Activated naive CD8-positive, alpha-beta T cell treated with anti-CD3 and anti-CD28 coated beads, Interleukin-2, amount 50 U/mL, for 24 hours (primary cell): ENCODE data around the gene PLAC1.

Experiments used
- ATAC-seq: fragments of 150-1000 bp; cut with Tn5 transposase; one replicate; pipeline ENCODE4 v1.10.0; 2021
- DNase-seq: peaks from one replicate; pipeline ENCODE4 v3.0.0; 2021
- H3K27ac Mint-ChIP-seq: one replicate; pipeline ENCODE4 v1.8.0; 2021; ENCODE audit warnings: mild to moderate bottlenecking, mixed read lengths
- H3K27me3 Mint-ChIP-seq: one replicate; pipeline ENCODE4 v1.8.0; 2021; ENCODE audit warnings: mixed read lengths
- H3K36me3 Mint-ChIP-seq: one replicate; pipeline ENCODE4 v1.8.0; 2021; ENCODE audit warnings: low read depth, mixed read lengths
- H3K4me1 Mint-ChIP-seq: one replicate; pipeline ENCODE4 v1.8.0; 2021; ENCODE audit warnings: mixed read lengths
- H3K4me3 Mint-ChIP-seq: one replicate; pipeline ENCODE4 v1.8.0; 2021; ENCODE audit warnings: mild to moderate bottlenecking, moderate library complexity, mixed read lengths
- H3K9me3 Mint-ChIP-seq: one replicate; pipeline ENCODE4 v1.8.0; 2021; ENCODE audit warnings: mixed read lengths

Gene PLAC1

DNA sequence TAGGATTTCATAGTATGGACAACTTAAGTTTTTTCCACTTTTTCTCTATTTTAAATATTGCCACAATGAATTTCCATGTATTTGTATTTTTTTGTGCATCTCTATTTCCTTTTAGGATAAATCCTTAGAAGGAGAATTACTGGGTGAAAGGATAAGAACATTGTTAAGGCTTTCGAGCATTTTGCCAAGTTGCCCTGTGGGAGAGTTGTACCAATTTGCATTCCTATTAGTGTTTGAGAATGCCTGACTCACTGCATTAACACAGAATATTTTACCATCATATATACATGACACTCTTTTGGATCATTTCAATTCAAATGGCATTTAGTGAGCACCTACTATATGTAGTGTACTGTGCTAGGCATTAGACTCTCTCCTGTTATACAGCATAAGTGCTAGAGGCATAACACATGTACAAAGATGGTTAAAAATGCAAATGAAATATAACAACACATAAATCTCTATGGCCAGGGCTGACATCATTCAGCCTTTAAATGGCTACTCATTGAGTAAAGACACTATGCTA is 57.0 kb downstream of the PLAC1 start:
- no peak overlapping the region for H3K4me3 Mint-ChIP-seq
- no peaks in the 10 kb centered on the region for H3K36me3 Mint-ChIP-seq
- no peak overlapping the region for H3K27ac Mint-ChIP-seq
- no peak for DNase-seq
- H3K4me1 Mint-ChIP-seq = peaks cover 29% of the 10 kb centered on the region
- ATAC-seq = no peak
- peaks cover 6% of the 10 kb centered on the region for H3K9me3 Mint-ChIP-seq
- H3K27me3 Mint-ChIP-seq = peaks cover 17% of the 10 kb centered on the region

DNA sequence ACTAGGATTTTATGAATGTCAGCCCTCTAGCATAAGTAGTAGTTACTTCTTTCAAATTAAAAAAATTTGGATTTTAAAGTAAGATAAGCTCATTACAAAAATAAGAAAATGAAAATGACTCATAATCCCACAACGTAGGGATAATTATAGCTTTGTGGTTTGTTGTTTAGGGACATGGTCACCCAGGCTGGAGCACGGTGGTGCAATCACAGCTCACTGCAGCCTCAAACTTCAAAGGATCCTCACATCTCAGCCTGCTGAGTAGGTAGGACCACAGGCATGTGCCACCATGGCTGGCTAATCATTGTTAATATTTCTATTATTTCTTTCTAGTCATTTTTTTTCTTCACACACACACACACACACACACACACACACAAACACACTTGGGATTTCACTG is 57.6 kb downstream of the PLAC1 start:
- Mint-ChIP-seq H3K4me3 (no peak overlapping the region), H3K27ac (no peak overlapping the region), H3K4me1 (peaks cover 29% of the 10 kb centered on the region), H3K27me3 (peaks cover 17% of the 10 kb centered on the region), H3K9me3 (peaks cover 6% of the 10 kb centered on the region), H3K36me3 (no peaks in the 10 kb centered on the region)
- ATAC-seq (no peak), DNase-seq (no peak)

DNA sequence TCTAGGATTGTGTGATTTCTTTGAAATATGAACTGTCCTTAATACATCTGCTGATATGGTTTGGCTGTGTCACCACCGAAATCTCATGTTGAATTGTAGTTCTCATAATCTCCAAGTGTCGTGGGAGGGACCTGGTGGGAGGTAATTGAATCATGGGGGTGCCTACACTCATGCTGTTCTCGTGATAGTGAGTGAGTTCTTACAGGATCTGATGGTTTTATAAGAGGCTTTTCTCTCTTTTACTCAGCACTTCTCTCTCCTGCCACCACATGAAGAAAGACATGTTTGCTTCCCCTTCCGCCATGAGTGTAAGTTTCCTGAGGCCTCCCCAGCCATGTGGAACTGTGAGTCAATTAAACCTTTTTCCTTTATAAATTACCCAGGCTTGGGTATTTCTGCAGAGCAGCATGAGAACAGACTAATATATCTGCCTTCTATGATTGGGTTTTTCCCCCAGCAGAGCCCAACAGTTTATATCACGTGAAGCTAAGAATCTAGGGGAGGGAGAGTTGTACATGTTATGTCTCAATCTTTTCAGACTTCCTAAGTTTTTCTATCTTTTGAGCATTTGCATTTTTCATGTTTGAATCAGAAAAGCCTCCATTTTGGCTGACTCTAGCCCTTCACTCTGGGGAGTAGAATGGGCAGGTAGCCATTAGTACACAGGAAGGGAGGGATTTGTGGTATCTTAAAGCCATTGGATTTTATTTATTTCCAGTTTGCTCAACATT is 58.9 kb downstream of the PLAC1 start:
- peaks cover 24% of the 10 kb centered on the region for H3K27me3 Mint-ChIP-seq
- H3K36me3 Mint-ChIP-seq = no peaks in the 10 kb centered on the region
- DNase-seq (peak; percentile 12), ATAC-seq (peak; percentile 87)
- H3K27ac Mint-ChIP-seq = peak overlapping the region; percentile 85
- H3K4me3 Mint-ChIP-seq = peak overlapping the region; percentile 14
- peaks cover 27% of the 10 kb centered on the region for H3K4me1 Mint-ChIP-seq
- H3K9me3 Mint-ChIP-seq = peaks cover 6% of the 10 kb centered on the region

DNA sequence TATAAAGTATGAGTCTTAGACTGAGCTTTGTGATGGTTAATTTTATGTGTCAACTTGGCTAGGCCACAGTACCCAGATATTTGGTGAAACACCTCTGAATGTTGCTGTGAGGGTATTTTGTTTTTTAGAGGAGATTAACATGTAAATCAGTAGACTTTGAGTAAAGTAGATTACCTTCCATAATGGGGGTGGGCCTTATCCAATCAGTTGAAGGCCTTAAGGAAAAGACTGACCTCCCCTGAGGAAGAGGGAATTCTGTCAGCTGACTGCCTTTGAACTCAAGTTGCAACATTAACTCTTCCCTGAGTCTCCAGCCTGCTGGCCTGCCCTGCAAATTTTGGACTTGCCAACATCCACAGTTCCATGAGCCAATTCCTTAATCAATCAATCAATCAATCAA is 66.0 kb downstream of the PLAC1 start:
- DNase-seq = no peak
- Mint-ChIP-seq H3K27me3 (peaks cover 33% of the 10 kb centered on the region), H3K36me3 (no peaks in the 10 kb centered on the region), H3K9me3 (no peaks in the 10 kb centered on the region), H3K4me3 (no peak overlapping the region), H3K4me1 (no peaks in the 10 kb centered on the region), H3K27ac (no peak overlapping the region)
- no peak for ATAC-seq

DNA sequence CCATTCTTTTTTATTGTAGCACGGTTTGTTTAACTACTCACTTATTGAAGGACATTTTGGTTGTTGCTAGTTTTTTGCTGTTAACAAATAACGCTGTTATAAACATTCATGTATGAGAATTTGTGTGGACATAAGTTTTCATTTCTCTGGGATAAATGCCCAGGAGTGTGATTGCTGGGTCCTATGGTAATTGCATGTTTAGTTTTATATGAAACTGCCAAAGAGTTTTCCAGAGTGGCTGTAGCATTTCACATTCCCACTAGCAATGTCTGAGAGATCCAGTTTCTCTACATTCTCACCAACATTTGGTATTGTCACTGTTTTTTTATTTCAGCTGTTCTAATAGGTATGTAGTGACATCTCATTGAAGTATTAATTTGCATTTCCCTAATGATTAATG is 66.8 kb downstream of the PLAC1 start:
- ATAC-seq = no peak
- no peaks in the 10 kb centered on the region for H3K9me3 Mint-ChIP-seq
- no peak for DNase-seq

DNA sequence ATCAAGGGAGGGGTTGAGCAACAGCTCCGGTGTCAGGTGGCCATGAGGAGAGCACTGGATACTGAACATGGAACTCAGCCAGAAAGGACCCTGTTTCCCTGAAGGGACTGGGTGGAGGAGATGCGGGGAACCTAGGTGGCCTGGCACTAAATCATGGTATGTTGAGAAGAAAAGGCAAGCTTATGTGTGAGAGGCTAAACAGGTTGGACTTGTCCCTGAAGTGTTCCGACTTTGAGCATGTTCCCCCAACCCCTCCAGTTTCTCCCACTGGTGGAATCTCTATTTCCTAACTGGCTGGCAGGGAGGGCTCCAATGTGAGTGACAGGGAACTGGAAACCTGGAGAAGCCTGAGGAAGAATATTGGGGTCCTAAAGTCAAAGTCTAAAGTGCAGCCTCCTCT is 69.5 kb downstream of the PLAC1 start:
- Mint-ChIP-seq H3K27me3 (peaks cover 17% of the 10 kb centered on the region), H3K9me3 (no peaks in the 10 kb centered on the region), H3K27ac (no peak overlapping the region), H3K36me3 (no peaks in the 10 kb centered on the region), H3K4me3 (no peak overlapping the region), H3K4me1 (no peaks in the 10 kb centered on the region)
- no peak for DNase-seq
- ATAC-seq = no peak

More for the DNA sequence above, 66.8 kb downstream of the PLAC1 start:
- no peaks in the 10 kb centered on the region for H3K4me1 Mint-ChIP-seq
- peaks cover 26% of the 10 kb centered on the region for H3K27me3 Mint-ChIP-seq
- H3K27ac Mint-ChIP-seq = no peak overlapping the region
- H3K36me3 Mint-ChIP-seq = no peaks in the 10 kb centered on the region
- H3K4me3 Mint-ChIP-seq = no peak overlapping the region

DNA sequence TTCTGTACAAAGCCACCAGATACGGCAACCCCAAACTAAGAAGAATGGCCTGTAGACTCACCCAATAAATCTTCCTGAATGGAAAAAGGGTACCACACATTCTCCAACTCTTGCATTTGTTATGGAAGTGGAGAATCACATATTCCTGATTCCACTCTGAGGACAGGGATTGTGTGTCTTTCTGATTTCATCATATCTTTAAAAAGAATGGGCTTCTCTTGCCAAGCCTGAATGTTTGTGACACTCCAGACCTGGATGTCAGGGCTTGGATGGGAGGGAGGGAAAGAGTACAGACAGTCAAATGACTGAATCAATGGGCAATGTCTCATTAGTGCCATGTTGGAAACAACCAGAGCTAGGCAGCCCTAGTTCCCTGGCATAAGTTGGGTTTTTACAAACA is 77.4 kb downstream of the PLAC1 start:
- Mint-ChIP-seq H3K9me3 (no peaks in the 10 kb centered on the region), H3K36me3 (no peaks in the 10 kb centered on the region), H3K4me1 (no peaks in the 10 kb centered on the region), H3K27ac (no peak overlapping the region), H3K4me3 (no peak overlapping the region), H3K27me3 (peaks cover 2% of the 10 kb centered on the region)
- ATAC-seq = no peak
- DNase-seq = no peak

DNA sequence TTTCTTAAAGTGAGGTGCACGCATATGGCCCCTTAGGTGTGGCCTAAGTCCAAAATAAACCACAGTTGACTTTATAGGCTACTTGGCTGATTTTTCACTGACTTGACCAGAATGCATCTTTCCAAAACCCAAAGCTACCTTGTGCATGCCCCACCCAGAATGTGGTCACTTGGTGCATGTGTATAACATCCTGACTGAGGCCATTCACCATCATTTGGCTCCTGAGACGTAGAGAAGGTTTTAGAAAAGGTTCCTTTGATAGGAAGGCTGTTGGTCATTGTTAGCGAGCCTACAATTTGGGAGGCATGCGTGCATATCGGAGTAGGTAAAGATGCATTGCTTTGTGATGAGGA is 84.6 kb downstream of the PLAC1 start:
- no peak overlapping the region for H3K27ac Mint-ChIP-seq
- H3K4me3 Mint-ChIP-seq = no peak overlapping the region
- no peak for ATAC-seq

DNA sequence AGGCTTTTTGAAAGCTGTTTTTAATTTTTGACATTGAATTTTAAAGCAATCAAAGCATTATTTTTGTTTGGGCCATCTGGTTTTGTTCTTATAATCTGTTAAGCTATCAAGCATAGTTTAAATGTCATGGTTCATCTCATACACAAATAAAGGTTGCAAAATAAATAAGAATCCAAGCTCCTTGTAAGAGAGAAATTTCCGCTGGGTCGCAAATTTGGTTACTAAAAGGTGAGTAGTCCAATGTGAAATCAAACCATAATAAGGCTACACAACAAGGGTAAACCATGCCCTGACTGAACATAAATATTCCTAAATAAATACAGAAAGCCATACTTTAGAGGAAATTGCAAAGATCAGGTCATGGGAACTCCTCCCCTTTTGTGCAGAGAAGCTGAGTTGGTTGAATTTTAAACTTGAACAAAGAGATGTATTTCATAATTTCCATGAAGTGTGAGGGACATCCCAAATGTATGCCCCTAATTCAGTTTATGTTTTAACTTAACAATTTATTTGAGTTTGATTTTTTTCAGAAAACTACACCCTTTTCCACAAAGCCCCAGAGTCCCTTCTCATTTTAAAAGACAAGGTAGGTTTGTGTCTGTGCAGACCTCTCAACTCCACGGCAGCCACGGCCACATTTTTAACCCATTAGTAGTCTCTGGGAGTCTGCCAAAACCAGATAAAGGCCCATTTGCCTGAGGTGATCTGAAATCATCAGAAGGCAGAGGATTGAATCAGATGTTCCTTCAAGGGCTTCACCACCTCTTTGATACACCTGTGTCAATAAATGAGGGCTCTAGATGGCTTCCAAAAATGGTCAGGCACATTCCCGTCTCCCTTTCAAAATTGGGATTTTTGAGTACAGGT is 85.2 kb downstream of the PLAC1 start:
- no peak overlapping the region for H3K27ac Mint-ChIP-seq
- H3K4me1 Mint-ChIP-seq = no peaks in the 10 kb centered on the region
- H3K4me3 Mint-ChIP-seq = no peak overlapping the region
- peaks cover 5% of the 10 kb centered on the region for H3K27me3 Mint-ChIP-seq
- no peak for DNase-seq
- H3K36me3 Mint-ChIP-seq = no peaks in the 10 kb centered on the region
- ATAC-seq = no peak
- H3K9me3 Mint-ChIP-seq = no peaks in the 10 kb centered on the region

More for the DNA sequence above, 84.6 kb downstream of the PLAC1 start:
- H3K4me1 Mint-ChIP-seq = no peaks in the 10 kb centered on the region
- no peak for DNase-seq
- H3K36me3 Mint-ChIP-seq = no peaks in the 10 kb centered on the region
- H3K9me3 Mint-ChIP-seq = no peaks in the 10 kb centered on the region
- H3K27me3 Mint-ChIP-seq = peaks cover 5% of the 10 kb centered on the region

DNA sequence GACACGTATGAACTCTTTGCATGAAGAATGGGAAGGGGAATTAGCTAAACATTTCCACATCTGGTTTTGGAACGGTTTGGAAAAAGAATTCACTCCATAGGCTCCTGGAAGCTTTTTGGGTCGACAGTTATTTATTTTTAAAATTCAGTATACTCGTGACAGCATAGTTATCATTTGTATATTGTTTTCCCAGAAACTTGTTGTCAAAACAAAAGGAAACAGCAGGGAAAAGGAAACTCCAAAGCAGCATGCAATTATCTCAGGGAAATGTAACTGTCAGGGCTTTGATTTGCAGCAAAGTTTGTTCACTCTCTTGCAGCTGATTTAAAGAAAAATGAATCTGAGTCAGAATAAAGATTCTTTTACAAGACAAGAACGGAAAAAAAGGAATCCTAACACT is 86.5 kb downstream of the PLAC1 start:
- no peaks in the 10 kb centered on the region for H3K4me1 Mint-ChIP-seq
- ATAC-seq = no peak
- H3K4me3 Mint-ChIP-seq = no peak overlapping the region
- H3K27me3 Mint-ChIP-seq = peaks cover 5% of the 10 kb centered on the region
- no peaks in the 10 kb centered on the region for H3K9me3 Mint-ChIP-seq
- no peak overlapping the region for H3K27ac Mint-ChIP-seq
- H3K36me3 Mint-ChIP-seq = no peaks in the 10 kb centered on the region
- no peak for DNase-seq

DNA sequence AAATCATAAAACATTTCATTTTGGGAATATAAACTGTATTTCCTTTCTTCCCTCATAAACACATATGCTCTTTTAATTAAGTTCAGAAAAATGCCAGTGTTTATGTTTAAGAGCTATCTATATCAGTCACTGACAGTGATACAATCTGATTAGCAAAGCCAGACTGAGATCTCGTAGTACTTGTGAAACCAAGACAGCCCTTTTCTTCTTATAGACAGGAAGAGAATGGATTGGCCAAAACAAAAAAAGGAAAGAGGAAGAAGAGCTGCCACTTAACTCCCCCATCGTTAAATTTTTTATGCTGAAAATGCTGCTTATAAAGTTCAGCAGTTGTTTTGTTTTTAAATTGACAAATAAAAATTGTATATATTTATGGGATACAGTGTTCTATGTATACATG is 87.4 kb downstream of the PLAC1 start:
- no peak overlapping the region for H3K4me3 Mint-ChIP-seq
- DNase-seq (no peak), ATAC-seq (no peak)
- H3K27me3 Mint-ChIP-seq = peaks cover 3% of the 10 kb centered on the region
- H3K9me3 Mint-ChIP-seq = no peaks in the 10 kb centered on the region
- no peaks in the 10 kb centered on the region for H3K4me1 Mint-ChIP-seq
- no peaks in the 10 kb centered on the region for H3K36me3 Mint-ChIP-seq
- H3K27ac Mint-ChIP-seq = no peak overlapping the region

DNA sequence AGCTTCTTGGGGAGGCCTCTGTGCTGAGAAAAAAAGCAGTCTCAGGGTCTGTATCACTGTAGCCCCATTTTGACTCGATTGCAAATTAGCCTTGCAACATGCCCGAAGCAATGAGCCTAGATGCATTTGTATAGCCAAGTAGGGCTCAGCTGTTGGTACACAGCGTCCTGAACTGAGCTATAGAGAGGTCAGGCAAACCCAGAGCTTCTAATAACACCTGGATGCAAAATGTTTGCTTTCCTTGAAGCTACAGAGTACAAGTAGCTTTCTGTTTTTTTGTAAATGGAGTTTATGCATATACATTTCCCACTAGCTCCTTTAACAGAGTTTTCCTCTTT is 87.8 kb downstream of the PLAC1 start:
- Mint-ChIP-seq H3K36me3 (no peaks in the 10 kb centered on the region), H3K4me1 (no peaks in the 10 kb centered on the region), H3K27me3 (peaks cover 3% of the 10 kb centered on the region), H3K27ac (no peak overlapping the region), H3K9me3 (no peaks in the 10 kb centered on the region), H3K4me3 (no peak overlapping the region)
- DNase-seq (no peak), ATAC-seq (no peak)

DNA sequence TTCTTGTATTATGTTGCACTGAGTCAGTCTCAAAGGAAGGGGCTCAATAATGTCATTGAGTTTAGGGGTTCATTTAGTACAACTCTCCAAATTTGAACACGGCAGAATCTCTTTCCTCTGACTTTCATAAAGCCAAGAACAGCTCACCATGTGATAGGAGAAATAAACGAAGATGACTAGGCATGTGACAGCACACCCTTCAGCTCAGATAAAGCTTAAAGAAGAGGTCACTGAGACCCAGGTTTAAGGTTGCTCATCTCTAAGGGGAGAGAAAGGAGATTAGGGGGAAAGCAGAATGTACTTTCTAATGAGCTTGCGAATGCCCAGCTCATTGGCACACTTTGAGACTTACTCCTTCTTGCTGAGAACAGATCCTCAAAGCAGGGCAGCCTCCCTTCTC is 89.0 kb downstream of the PLAC1 start:
- DNase-seq (no peak), ATAC-seq (no peak)
- Mint-ChIP-seq H3K4me1 (no peaks in the 10 kb centered on the region), H3K36me3 (no peaks in the 10 kb centered on the region), H3K27ac (no peak overlapping the region), H3K9me3 (no peaks in the 10 kb centered on the region), H3K4me3 (no peak overlapping the region), H3K27me3 (peaks cover 3% of the 10 kb centered on the region)

DNA sequence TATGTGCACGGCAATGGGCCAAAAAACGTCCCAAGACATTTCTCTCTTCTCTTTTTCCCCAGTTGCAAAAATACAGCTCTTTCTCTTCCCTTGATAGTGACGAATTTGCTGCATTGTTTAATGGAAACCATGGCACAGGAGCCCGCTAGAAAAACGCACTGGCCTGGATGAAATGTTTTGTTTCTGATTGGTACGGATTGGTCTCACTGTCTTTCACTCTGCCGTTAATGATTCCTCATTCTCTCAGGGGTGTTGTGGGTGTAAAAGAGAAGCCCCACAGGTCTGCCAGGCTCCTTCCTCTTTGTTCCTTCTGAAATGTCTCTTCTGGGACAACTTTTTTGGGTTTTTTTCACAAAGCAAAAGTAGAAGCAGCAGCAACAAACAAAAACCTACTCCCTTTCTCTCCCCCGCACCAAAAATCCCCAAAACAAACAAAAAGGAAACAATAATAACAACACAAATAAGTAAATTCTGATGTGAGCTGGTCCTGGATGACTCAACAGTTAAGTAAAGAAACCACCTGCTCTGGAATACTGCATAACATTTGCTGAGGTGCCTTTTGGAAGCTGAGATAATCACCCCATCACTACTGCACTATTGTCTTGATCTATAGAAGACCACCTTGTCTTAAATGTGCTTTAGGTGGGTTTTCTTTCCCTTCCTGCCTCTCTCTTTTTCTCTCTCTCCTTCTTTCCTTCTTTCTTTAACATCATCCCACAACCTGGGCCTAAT is 89.8 kb downstream of the PLAC1 start:
- H3K27ac Mint-ChIP-seq = no peak overlapping the region
- H3K9me3 Mint-ChIP-seq = no peaks in the 10 kb centered on the region
- DNase-seq (no peak), ATAC-seq (no peak)
- H3K4me3 Mint-ChIP-seq = no peak overlapping the region
- peaks cover 3% of the 10 kb centered on the region for H3K27me3 Mint-ChIP-seq
- no peaks in the 10 kb centered on the region for H3K4me1 Mint-ChIP-seq
- no peaks in the 10 kb centered on the region for H3K36me3 Mint-ChIP-seq

DNA sequence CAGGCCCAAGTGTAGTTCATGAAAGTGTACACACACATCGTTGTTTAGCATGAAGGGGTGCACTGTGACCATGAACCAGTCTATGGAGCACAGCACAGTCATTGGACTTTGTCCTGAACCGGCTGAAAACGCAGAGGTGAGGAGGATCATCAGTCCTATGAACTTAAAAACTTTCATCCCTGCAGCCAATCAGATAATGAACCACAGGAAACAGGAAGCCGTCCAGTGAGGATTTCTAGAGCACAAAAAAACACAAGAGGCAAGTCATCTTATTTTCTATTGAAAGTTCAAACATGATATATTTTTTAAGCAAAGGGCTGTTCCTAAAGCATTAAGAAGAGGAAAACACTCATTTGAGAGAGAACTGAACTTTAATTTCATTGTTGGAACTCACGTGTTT is 91.8 kb downstream of the PLAC1 start:
- H3K27ac Mint-ChIP-seq = no peak overlapping the region
- peaks cover 10% of the 10 kb centered on the region for H3K27me3 Mint-ChIP-seq
- DNase-seq (no peak), ATAC-seq (no peak)
- H3K4me3 Mint-ChIP-seq = no peak overlapping the region
- peaks cover 4% of the 10 kb centered on the region for H3K4me1 Mint-ChIP-seq
- peaks cover 6% of the 10 kb centered on the region for H3K9me3 Mint-ChIP-seq
- no peaks in the 10 kb centered on the region for H3K36me3 Mint-ChIP-seq
